ENCODE measurements around the gene MCAM. TPM values are rescaled to one million over a fixed set of nuclear protein-coding genes. Genes with fewer than 3 reads are reported as not detected.

MCAM gene
- polyA plus RNA-seq, 1 experiment, result 41.9 TPM

GRCh38 chr11:119359365-119360214, 42.7 kb upstream of the MCAM start:
- TF ChIP-seq CTCF (IDR thresholded peaks at IDR 0.05; ENCODE audit: low read depth, low read length), result no peak
- ChIA-PET POLR2A (interaction anchor here (1.0 kb wide), 1 partner anchor 63 kb away, joined by 3 read pairs; no protein-coding TSS in a partner anchor), CTCF (interaction anchor here (3.4 to 4.6 kb wide), 2 partner anchors 14 to 115 kb away, joined by 21 to 102 read pairs; no protein-coding TSS in a partner anchor)
- Histone ChIP-seq H3K27me3 (ENCODE audit: control insufficient read depth, insufficient read depth, low read length) (peaks cover 17% of the 10 kb centered on the region), H3K27ac (ENCODE audit: low read depth, low read length) (no peak overlapping the region), H3K9me3 (ENCODE audit: control insufficient read depth, insufficient read depth, low read length) (no peaks in the 10 kb centered on the region; the same call in 1 of the 2 replicates), H3K4me3 (ENCODE audit: low read depth, low read length) (no peak overlapping the region)
- no peak for DNase-seq (ENCODE audit: low read depth, low spot score)

GRCh38 chr11:119357074-119357473, 40.1 kb upstream of the MCAM start:
- no peak overlapping the region for H3K27ac ChIP-seq (ENCODE audit: low read depth, low read length)
- TF ChIP-seq CTCF (IDR thresholded peaks at IDR 0.05; ENCODE audit: low read depth, low read length), result no peak
- CTCF ChIA-PET, result interaction anchor here (0.6 to 4.6 kb wide), 26 partner anchors 8 to 755 kb away, joined by 3 to 123 read pairs (median 6); partner anchors contain the start of genes C1QTNF5, CBL and USP2
- DNase-seq (ENCODE audit: low read depth, low spot score), result no peak
- H3K4me3 ChIP-seq (ENCODE audit: low read depth, low read length), result peak overlapping the region; percentile 66
- H3K27me3 ChIP-seq (ENCODE audit: control insufficient read depth, insufficient read depth, low read length), result peaks cover 15% of the 10 kb centered on the region
- POLR2A ChIA-PET, result interaction anchor here (1.1 to 1.5 kb wide), 2 partner anchors 66 to 118 kb away, joined by 3 to 6 read pairs; partner anchors contain the start of gene THY1
- H3K9me3 ChIP-seq (ENCODE audit: control insufficient read depth, insufficient read depth, low read length), result no peaks in the 10 kb centered on the region

GRCh38 chr11:119356349-119357031, 39.6 kb upstream of the MCAM start:
- no peaks in the 10 kb centered on the region for H3K9me3 ChIP-seq (ENCODE audit: control insufficient read depth, insufficient read depth, low read length)
- no peak overlapping the region for H3K27ac ChIP-seq (ENCODE audit: low read depth, low read length)
- ChIA-PET CTCF (interaction anchor here (0.6 to 4.6 kb wide), 61 partner anchors 8 to 752 kb away, joined by 3 to 123 read pairs (median 4); partner anchors contain the start of genes C1QTNF5, C2CD2L, CBL and USP2), POLR2A (interaction anchor here (1.0 to 1.5 kb wide), 4 partner anchors 18 to 118 kb away, joined by 3 to 6 read pairs (median 4); partner anchors contain the start of gene THY1)
- H3K4me3 ChIP-seq (ENCODE audit: low read depth, low read length), result peak overlapping the region; percentile 66
- peak; percentile 80 for TF ChIP-seq CTCF (IDR thresholded peaks at IDR 0.05; ENCODE audit: low read depth, low read length)
- DNase-seq (ENCODE audit: low read depth, low spot score), result no peak
- H3K27me3 ChIP-seq (ENCODE audit: control insufficient read depth, insufficient read depth, low read length), result peaks cover 20% of the 10 kb centered on the region

GRCh38 chr11:119355091-119355843, 38.3 kb upstream of the MCAM start:
- POLR2A ChIA-PET, result interaction anchor here (1.3 to 1.5 kb wide), 2 partner anchors 19 to 120 kb away, joined by 5 to 6 read pairs; no protein-coding TSS in a partner anchor
- H3K27ac ChIP-seq (ENCODE audit: low read depth, low read length), result no peak overlapping the region
- H3K4me3 ChIP-seq (ENCODE audit: low read depth, low read length), result no peak overlapping the region
- no peaks in the 10 kb centered on the region for H3K9me3 ChIP-seq (ENCODE audit: control insufficient read depth, insufficient read depth, low read length)
- peaks cover 26% of the 10 kb centered on the region for H3K27me3 ChIP-seq (ENCODE audit: control insufficient read depth, insufficient read depth, low read length)
- no peak for TF ChIP-seq CTCF (IDR thresholded peaks at IDR 0.05; ENCODE audit: low read depth, low read length)
- CTCF ChIA-PET, result interaction anchor here (0.8 to 4.6 kb wide), 29 partner anchors 7 to 269 kb away, joined by 3 to 123 read pairs (median 10); partner anchors contain the start of genes C1QTNF5 and USP2
- no peak for DNase-seq (ENCODE audit: low read depth, low spot score)
